Measurements from ENCODE around the gene DCUN1D2.

Gene DCUN1D2

GRCh38 chr13:113419531-113420193, 70.8 kb downstream of the DCUN1D2 start:
- in situ Hi-C loops (cut with HindIII; ENCODE audit: low pct_ligation_motif_present, low pct_unique_long_range_greater_than_20kb, low sequenced_read_pairs), result no loop called here
- no peak for DNase-seq

GRCh38 chr13:113418722-113419049, 71.8 kb downstream of the DCUN1D2 start:
- no peak for DNase-seq
- in situ Hi-C loops (cut with HindIII; ENCODE audit: low pct_ligation_motif_present, low pct_unique_long_range_greater_than_20kb, low sequenced_read_pairs), result no loop called here

GRCh38 chr13:113417836-113418721, 72.4 kb downstream of the DCUN1D2 start:
- in situ Hi-C loops (cut with HindIII; ENCODE audit: low pct_ligation_motif_present, low pct_unique_long_range_greater_than_20kb, low sequenced_read_pairs), result no loop called here
- no peak for DNase-seq

GRCh38 chr13:113417008-113417751, 73.3 kb downstream of the DCUN1D2 start:
- DNase-seq, result no peak
- in situ Hi-C loops (cut with HindIII; ENCODE audit: low pct_ligation_motif_present, low pct_unique_long_range_greater_than_20kb, low sequenced_read_pairs), result no loop called here

- in situ Hi-C loops (cut with HindIII; ENCODE audit: low pct_ligation_motif_present, low pct_unique_long_range_greater_than_20kb, low sequenced_read_pairs), result no loop called here
- no peak for DNase-seq
These were observed 74.7 kb downstream of the DCUN1D2 start for GRCh38 chr13:113415825-113416224.

GRCh38 chr13:113415032-113415431, 75.5 kb downstream of the DCUN1D2 start:
- in situ Hi-C loops (cut with HindIII; ENCODE audit: low pct_ligation_motif_present, low pct_unique_long_range_greater_than_20kb, low sequenced_read_pairs), result no loop called here
- no peak for DNase-seq

GRCh38 chr13:113414335-113414734, 76.2 kb downstream of the DCUN1D2 start:
- in situ Hi-C loops (cut with HindIII; ENCODE audit: low pct_ligation_motif_present, low pct_unique_long_range_greater_than_20kb, low sequenced_read_pairs), result no loop called here
- no peak for DNase-seq

- no peak for DNase-seq
- in situ Hi-C loops (cut with HindIII; ENCODE audit: low pct_ligation_motif_present, low pct_unique_long_range_greater_than_20kb, low sequenced_read_pairs), result no loop called here
These were observed 76.6 kb downstream of the DCUN1D2 start for GRCh38 chr13:113413898-113414282.

GRCh38 chr13:113413178-113413897, 77.2 kb downstream of the DCUN1D2 start:
- in situ Hi-C loops (cut with HindIII; ENCODE audit: low pct_ligation_motif_present, low pct_unique_long_range_greater_than_20kb, low sequenced_read_pairs), result no loop called here

GRCh38 chr13:113412440-113412839, 78.1 kb downstream of the DCUN1D2 start:
- DNase-seq, result no peak
- in situ Hi-C loops (cut with HindIII; ENCODE audit: low pct_ligation_motif_present, low pct_unique_long_range_greater_than_20kb, low sequenced_read_pairs), result no loop called here

More at GRCh38 chr13:113413178-113413897, 77.2 kb downstream of the DCUN1D2 start:
- no peak for DNase-seq

- in situ Hi-C loops (cut with HindIII; ENCODE audit: low pct_ligation_motif_present, low pct_unique_long_range_greater_than_20kb, low sequenced_read_pairs), result no loop called here
- peak; percentile 84 for DNase-seq
These were observed 79.1 kb downstream of the DCUN1D2 start for GRCh38 chr13:113411216-113412023.

- in situ Hi-C loops (cut with HindIII; ENCODE audit: low pct_ligation_motif_present, low pct_unique_long_range_greater_than_20kb, low sequenced_read_pairs), result no loop called here
- DNase-seq, result peak; percentile 58
These were observed 79.9 kb downstream of the DCUN1D2 start for GRCh38 chr13:113410472-113411201.

- DNase-seq, result no peak
- in situ Hi-C loops (cut with HindIII; ENCODE audit: low pct_ligation_motif_present, low pct_unique_long_range_greater_than_20kb, low sequenced_read_pairs), result no loop called here
These were observed 81.9 kb downstream of the DCUN1D2 start for GRCh38 chr13:113408562-113408961.

- DNase-seq, result no peak
- in situ Hi-C loops (cut with HindIII; ENCODE audit: low pct_ligation_motif_present, low pct_unique_long_range_greater_than_20kb, low sequenced_read_pairs), result no loop called here
These were observed 82.7 kb downstream of the DCUN1D2 start for GRCh38 chr13:113407531-113408393.

GRCh38 chr13:113407103-113407530, 83.4 kb downstream of the DCUN1D2 start:
- DNase-seq, result no peak
- in situ Hi-C loops (cut with HindIII; ENCODE audit: low pct_ligation_motif_present, low pct_unique_long_range_greater_than_20kb, low sequenced_read_pairs), result no loop called here

- in situ Hi-C loops (cut with HindIII; ENCODE audit: low pct_ligation_motif_present, low pct_unique_long_range_greater_than_20kb, low sequenced_read_pairs), result no loop called here
- no peak for DNase-seq
These were observed 84.0 kb downstream of the DCUN1D2 start for GRCh38 chr13:113406321-113407102.

Measured in ACHN (cell line).